HG03439 (cell line): Measurements from ENCODE around the gene CALML5.

Experiments used
- ATAC-seq: cut with Tn5 transposase; IDR thresholded peaks from one replicate; pipeline ENCODE4 v1.9.1; 2021; ENCODE audit warnings: mild to moderate bottlenecking, moderate library complexity; ENCODE audit not compliant: unreplicated experiment

Gene CALML5

GRCh38 chr10:5502571-5503476 is 3.5 kb upstream of the CALML5 start:
- ATAC-seq = no peak

GRCh38 chr10:5502061-5502521 is 2.7 kb upstream of the CALML5 start:
- no peak for ATAC-seq

DNA sequence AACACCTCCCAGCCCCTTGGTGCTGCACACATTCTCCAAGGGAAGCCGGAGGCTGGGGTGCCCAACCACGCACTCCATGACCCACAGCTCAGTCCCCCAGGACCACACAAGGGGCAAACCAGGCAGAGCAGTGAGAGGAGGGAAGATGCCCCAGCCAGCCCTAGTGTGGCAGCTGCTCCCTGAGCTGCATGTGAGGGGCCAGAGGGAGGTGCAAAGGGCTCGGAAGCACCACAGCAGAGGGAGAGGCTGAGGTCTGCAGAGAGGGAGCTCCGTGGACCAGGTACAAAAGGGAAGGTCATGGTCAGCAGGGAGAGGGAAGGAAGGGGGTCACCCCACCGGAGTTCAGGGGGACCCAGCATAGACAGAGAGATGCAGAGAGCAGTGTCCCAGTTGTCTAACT is 1.5 kb upstream of the CALML5 start:
- no peak for ATAC-seq

- ATAC-seq = no peak
Observed at GRCh38 chr10:5500162-5500670, 846 bp upstream of the CALML5 start.

DNA sequence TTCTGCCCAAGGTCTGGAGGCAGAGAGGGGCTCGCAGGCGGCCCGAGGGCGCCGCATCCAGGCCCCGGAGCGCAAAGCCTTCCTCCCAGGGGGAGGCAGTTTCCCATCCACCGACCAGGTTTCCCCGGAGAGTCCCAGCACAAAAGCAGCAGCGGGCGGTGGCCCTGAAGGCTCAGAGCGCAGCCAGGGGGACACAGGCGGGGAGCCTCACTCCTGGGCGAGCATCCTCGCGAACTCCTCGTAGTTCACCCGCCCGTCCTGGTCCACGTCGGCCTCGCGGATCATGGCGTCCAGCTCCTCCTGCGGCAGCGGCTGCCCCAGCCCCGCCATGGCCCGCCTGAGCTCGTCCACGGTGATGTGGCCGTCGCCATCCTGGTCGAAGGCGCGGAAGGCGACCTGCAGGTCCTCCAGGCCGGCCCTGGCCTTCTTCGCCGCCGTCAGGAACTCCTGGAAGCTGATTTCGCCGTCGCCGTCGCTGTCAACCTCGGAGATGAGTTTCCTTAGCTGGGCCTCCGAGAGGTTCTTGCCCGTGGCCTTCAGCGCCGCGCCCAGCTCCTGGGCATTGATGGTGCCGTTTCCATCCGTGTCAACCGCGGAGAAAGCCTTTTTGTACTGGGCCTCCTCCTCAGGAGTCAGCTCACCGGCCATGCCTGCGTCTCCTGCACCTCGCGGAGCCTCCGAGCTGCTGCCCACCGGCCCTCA is 428 bp downstream of the CALML5 start:
- no peak for ATAC-seq

DNA sequence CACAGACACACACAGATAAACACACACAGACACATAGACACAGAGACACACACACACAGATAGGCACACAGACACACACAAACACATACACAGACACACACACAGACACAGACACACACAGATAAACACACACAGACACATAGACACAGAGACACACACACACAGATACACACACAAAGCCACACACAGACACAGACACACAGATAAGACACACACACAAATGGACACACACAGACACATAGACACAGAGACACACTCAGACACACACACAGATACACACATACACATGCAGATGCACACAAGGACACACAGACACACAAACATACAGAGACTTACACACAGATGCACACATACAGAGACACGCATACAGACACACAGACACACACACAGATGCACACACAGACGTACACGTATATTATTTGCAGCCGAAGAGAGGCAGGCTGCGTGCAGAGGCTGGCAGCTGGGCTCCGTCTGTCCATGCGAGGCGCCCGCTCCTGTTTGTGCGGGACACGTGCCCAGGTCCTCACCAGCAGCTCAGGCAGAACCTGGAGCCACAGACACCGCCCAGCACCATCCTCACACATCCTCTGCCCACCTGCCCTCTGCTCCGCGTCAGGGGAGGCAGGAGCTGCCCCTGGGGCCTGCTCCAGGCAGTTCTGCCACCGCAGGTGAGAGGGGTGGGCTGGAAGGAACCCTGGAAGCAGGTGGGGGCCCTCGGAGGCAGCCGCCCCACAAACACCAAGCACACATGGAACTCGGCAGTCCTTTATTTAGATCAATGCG is 1.2 kb downstream of the CALML5 start:
- no peak for ATAC-seq

DNA sequence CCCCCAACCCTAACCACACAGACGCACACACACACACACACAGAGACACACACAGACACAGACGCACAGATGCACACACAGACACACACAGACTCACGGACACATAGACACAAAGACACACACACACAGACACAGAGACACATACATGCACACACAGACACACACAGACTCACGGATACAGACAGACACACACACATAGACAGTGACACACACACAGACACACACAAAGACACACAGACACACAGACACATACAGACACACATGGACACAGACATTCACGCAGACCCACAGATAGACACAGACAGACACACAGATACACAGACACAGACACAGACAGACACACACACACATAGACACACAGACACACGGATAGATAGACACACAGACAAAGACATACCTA is 2.1 kb downstream of the CALML5 start:
- no peak for ATAC-seq

GRCh38 chr10:5496261-5497250 is 2.8 kb downstream of the CALML5 start:
- no peak for ATAC-seq

- no peak for ATAC-seq
Observed at GRCh38 chr10:5494611-5495010, 4.8 kb downstream of the CALML5 start.

DNA sequence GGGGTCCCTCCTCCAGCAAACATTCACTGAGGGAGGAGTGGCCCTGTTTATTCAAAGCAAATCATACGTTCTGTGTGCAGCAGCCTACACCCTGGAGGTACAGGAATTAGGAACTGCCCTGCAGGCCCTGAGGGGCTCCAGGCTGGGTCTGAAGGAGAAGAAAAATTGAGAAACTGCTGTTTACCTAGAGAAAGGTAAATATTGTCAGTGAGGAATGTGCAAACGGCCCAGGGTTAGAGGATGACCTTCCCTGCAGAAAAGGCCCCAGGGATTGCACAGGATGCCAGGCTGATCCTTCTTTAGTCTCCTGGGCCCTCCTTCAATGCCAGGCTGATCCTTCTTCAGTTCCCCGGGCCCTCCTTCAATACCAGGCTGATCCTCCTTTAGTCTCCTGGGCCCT is 5.7 kb downstream of the CALML5 start:
- no peak for ATAC-seq

DNA sequence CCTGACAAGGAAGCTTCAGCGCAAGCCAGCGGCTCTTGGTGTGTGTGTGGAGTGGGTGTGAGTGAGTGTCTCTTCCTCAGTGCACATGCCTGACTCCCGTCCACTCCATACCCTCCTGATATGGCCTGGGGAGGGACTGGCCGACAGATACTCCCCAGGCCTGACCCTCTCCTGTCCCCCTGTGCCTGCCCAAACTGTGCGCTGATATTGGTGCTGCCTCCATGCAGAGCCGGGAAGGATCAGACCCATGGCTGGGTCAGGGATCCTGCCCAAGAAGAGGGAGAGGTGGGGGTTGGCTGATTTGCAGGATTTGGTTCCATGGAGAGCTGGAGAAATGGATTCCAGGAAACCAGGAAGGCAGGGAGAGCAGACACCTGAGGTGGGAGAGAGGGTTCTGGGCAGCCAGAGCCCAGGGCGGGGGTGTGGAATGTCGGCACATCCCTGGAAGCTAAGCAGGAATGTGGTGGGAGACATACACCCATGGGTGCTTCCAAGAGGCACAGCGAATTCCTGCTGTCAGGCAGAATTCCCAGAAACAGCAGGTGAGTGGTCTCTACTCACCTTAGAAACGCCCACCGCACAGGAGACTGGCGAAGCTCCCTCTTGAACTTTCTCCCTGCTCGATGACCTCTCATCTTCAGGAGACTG is 6.3 kb downstream of the CALML5 start:
- ATAC-seq = no peak

DNA sequence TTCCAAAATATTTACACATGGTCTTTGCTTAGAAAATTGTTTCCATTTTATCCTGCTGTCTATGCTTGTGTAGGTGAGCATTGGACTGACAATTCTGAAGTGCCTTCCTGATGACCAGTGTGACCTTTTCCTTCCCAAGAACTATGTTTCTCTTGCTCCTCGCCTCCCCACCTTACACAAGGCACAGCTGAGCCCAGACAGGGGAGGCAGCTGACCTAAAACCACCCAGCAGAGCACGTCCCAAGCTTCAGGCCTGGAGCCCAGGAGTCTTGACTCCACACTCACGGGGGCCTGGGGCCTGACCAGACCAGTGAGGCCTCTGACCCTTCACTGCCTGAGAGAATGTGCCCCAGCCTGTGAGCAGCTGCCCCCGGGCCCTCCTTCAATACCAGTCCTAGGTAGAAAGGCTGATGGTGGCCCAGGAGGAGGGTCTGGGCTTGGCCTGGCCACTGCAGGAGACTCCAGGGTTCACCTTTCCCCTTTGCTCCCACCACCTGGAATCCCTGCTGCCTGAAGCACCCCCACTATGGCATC is 7.0 kb downstream of the CALML5 start:
- ATAC-seq = no peak

- ATAC-seq = no peak
Observed at GRCh38 chr10:5491477-5491876, 7.9 kb downstream of the CALML5 start.

GRCh38 chr10:5490698-5491464 is 8.5 kb downstream of the CALML5 start:
- ATAC-seq = no peak

DNA sequence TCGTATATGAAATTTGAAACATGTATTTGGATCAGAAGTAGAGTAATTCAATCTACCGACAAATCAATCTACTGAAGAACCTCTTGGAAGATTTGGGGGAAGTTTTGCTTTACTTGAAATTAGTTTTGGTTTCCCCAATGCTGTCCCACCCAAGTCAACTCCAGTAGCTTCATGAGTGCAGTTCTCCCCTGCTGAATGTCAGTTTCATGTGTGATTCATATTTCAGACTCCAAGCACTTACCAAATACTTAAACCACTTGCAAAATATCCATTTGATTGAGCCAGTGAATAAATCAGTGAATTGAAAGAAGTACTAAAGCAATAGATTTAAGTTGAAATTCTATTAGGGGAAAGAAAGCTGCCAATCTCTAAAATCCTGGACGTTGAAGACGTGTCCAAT is 9.3 kb downstream of the CALML5 start:
- no peak for ATAC-seq

GRCh38 chr10:5488272-5489161 is 10.9 kb downstream of the CALML5 start:
- no peak for ATAC-seq

DNA sequence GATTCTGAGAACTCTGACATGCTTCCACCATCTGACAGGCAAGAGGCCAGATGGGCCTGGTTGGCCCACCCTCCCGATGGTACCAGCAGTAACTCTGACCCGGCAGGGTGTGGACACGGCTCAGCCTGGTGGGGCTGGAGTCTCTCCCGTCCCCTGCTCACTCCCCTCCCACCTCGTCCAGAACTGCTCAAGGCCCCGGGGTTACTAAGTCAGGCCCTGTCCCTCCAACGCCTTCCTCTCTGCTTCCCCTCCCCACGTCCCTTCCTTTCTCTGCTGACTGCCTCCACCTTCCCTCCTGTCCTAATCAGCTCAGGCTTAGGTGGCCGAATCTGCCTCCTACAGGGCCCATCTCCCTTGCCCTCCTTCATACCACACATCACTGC is 12.5 kb downstream of the CALML5 start:
- no peak for ATAC-seq
